Common myeloid progenitor, CD34-positive (primary cell): Measurements from ENCODE around the gene DNAJB14.

Experiments used
- CTCF ChIA-PET: fragments of 350-600 bp; sonication (Branson Sonifier 250); formaldehyde crosslinking; loops from one replicate; lab custom pipeline; 2021; ENCODE audit warnings: antibody characterized with exemption; lab: Charles Lee
- POLR2A ChIA-PET: fragments of 350-600 bp; sonication (Branson Sonifier 250); formaldehyde crosslinking; loops from one replicate; lab custom pipeline; 2021; ENCODE audit warnings: antibody characterized with exemption; lab: Charles Lee
- DNase-seq, 3 donors: peaks; one replicate each; pipeline versions ENCODE4 v3.0.0 to v3.0.0-alpha.2; 2013
- H3K27ac ChIP-seq, 2 experiments: 1 replicate in 1 of 2; 2 replicates in 1 of 2; pipeline ENCODE4 v1.7.0; 2013; ENCODE audit warnings: inconsistent platforms in 2 of 2, low read length in 2 of 2, mild to moderate bottlenecking in 2 of 2, low read depth in 1 of 2, moderate library complexity in 1 of 2; ENCODE audit not compliant: severe bottlenecking in 2 of 2, insufficient read depth in 1 of 2, poor library complexity in 1 of 2
- H3K27me3 ChIP-seq, 5 experiments: replicated peaks in 2 of 5; 1 replicate in 3 of 5; 2 replicates in 2 of 5; pipeline versions ENCODE4 v1.6.1 to v1.7.0; 2013; ENCODE audit warnings: low read length in 4 of 5, mild to moderate bottlenecking in 2 of 5, moderate library complexity in 2 of 5, inconsistent platforms in 1 of 5; ENCODE audit not compliant: insufficient read depth in 5 of 5, control insufficient read depth in 4 of 5
- H3K36me3 ChIP-seq, 4 experiments: 1 replicate in 2 of 4; 2 replicates in 2 of 4; pipeline versions ENCODE4 v1.6.1 to v1.7.0; 2013; ENCODE audit warnings: low read length in 3 of 4, control low read depth in 1 of 4, mild to moderate bottlenecking in 1 of 4; ENCODE audit not compliant: control insufficient read depth in 4 of 4, insufficient read depth in 4 of 4
- H3K4me1 ChIP-seq, 4 experiments: 1 replicate in 3 of 4; 2 replicates in 1 of 4; pipeline versions ENCODE4 v1.6.1 to v1.7.1; 2013; ENCODE audit warnings: low read length in 3 of 4, mild to moderate bottlenecking in 3 of 4, control low read depth in 1 of 4, inconsistent platforms in 1 of 4, moderate library complexity in 1 of 4; ENCODE audit not compliant: control insufficient read depth in 4 of 4, insufficient read depth in 4 of 4; ENCODE audit errors: control extremely low read depth in 1 of 4
- H3K4me3 ChIP-seq, 7 experiments: 1 replicate in 4 of 7; 2 replicates in 3 of 7; pipeline versions ENCODE4 v1.5.1 to v1.7.0; 2013; ENCODE audit warnings: mild to moderate bottlenecking in 7 of 7, low read length in 6 of 7, moderate library complexity in 6 of 7, inconsistent platforms in 2 of 7, low read depth in 2 of 7, control low read depth in 1 of 7; ENCODE audit not compliant: insufficient read depth in 4 of 7, control insufficient read depth in 1 of 7; ENCODE audit errors: extremely low read depth in 1 of 7
- H3K9me3 ChIP-seq, 5 experiments: 1 replicate in 4 of 5; 2 replicates in 1 of 5; pipeline versions ENCODE4 v1.6.1 to v1.7.1; 2013; ENCODE audit warnings: low read length in 4 of 5, mild to moderate bottlenecking in 2 of 5, inconsistent platforms in 1 of 5, low read depth in 1 of 5, moderate library complexity in 1 of 5; ENCODE audit not compliant: control insufficient read depth in 4 of 5, insufficient read depth in 2 of 5; ENCODE audit errors: control extremely low read depth in 1 of 5
- WGBS: methylation state at CpG from one replicate; pipeline ENCODE4 v1.1.5; 2013; ENCODE audit not compliant: insufficient coverage; 5-methylcytosine and 5-hydroxymethylcytosine counted together

Gene DNAJB14

GRCh38 chr4:99918656-99919055, 27.8 kb downstream of the DNAJB14 start:
- no peaks in the 10 kb centered on the region for H3K27me3 ChIP-seq
- WGBS = no CpG with 5 or more reads among the region's 2 CpGs
- peaks cover 0 to 16% (median 8%) of the 10 kb centered on the region in 5 experiments for H3K9me3 ChIP-seq
- H3K4me3 ChIP-seq = no peak overlapping the region
- ChIA-PET POLR2A (no interaction called here), CTCF (no interaction called here)
- H3K36me3 ChIP-seq = peaks cover 16 to 57% (median 26%) of the 10 kb centered on the region in 4 experiments
- H3K4me1 ChIP-seq = no peaks in the 10 kb centered on the region
- DNase-seq = no peak
- no peak overlapping the region for H3K27ac ChIP-seq

DNA sequence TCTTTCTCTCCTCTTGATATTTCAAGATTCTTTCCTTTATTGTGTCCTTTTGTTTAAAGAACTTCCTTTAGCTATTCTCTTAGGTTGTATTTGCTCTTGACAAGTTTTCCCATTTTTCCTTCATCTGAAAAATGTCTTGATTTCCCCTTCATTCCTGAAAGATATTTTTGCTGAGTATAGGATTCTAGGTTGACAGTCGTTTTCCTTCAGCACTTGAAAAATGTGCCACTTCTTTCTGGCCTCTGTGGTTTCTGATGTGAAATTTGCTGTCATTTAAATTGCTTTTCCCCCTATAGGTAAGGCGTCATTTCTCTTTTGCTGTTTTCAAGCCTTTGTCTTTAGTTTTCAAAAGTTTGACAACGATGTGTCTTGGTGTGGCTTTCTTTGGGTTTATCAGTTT, 28.8 kb downstream of the DNAJB14 start:
- Histone ChIP-seq H3K4me3 (no peak overlapping the region), H3K27me3 (no peaks in the 10 kb centered on the region), H3K9me3 (peaks cover 0 to 16% (median 8%) of the 10 kb centered on the region in 5 experiments), H3K27ac (no peak overlapping the region), H3K4me1 (no peaks in the 10 kb centered on the region), H3K36me3 (peaks cover 15 to 48% (median 24%) of the 10 kb centered on the region in 4 experiments)
- ChIA-PET POLR2A (interaction anchor here (0.6 kb wide), 1 partner anchor 16 kb away, joined by 3 read pairs; no protein-coding TSS in a partner anchor), CTCF (interaction anchor here (1.4 kb wide), 1 partner anchor 29 kb away, joined by 3 read pairs; no protein-coding TSS in a partner anchor)
- DNase-seq = no peak
- WGBS = 90% methylated on average over 2 of the region's 3 CpGs

DNA sequence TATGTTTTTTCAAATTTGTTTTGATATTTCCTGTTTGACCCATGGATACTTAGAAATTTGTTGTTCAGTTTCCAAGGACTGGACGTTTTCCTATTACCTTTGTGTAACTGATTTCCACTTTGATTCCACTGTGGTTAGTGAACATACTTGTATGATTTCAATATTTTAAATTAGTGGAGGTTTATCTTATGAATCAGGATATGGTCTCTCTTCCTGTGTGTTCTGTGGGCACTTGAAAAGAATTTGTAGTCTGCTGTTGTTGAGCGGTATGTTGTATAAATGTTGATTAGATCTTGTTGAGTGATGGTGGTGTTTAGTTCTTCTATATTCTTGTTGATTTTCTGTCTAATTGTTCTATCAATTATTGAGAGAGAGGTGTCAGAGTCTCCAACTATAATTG, 31.0 kb downstream of the DNAJB14 start:
- ChIA-PET CTCF (no interaction called here), POLR2A (no interaction called here)
- H3K36me3 ChIP-seq = peaks cover 15 to 40% (median 17%) of the 10 kb centered on the region in 4 experiments

GRCh38 chr4:99894998-99895397, 51.4 kb downstream of the DNAJB14 start:
- Histone ChIP-seq H3K4me3 (peak overlapping the region in 6 of 7 experiments; percentile 58 to 97 (median 80)), H3K36me3 (peaks cover 0 to 6% (median 1%) of the 10 kb centered on the region in 4 experiments), H3K9me3 (no peaks in the 10 kb centered on the region), H3K27ac (peak overlapping the region in 1 of 2 experiments; percentile 49), H3K4me1 (peaks cover 8 to 20% (median 16%) of the 10 kb centered on the region in 4 experiments), H3K27me3 (no peaks in the 10 kb centered on the region)
- ChIA-PET CTCF (interaction anchor here (1.7 to 3.2 kb wide), 4 partner anchors 10 to 84 kb away, joined by 3 to 14 read pairs (median 11); partner anchors contain the start of gene DNAJB14), POLR2A (interaction anchor here (0.8 to 1.9 kb wide), 2 partner anchors 52 to 56 kb away, joined by 6 to 10 read pairs; partner anchors contain the start of gene DNAJB14)
- 97% methylated on average over 15 of the region's 16 CpGs for WGBS
- no peak for DNase-seq

More for the DNA sequence above, 31.0 kb downstream of the DNAJB14 start:
- Histone ChIP-seq H3K27me3 (no peaks in the 10 kb centered on the region), H3K4me1 (no peaks in the 10 kb centered on the region), H3K4me3 (no peak overlapping the region), H3K27ac (no peak overlapping the region), H3K9me3 (peaks cover 0 to 16% (median 8%) of the 10 kb centered on the region in 5 experiments)
- no peak for DNase-seq
- WGBS = no CpG with 5 or more reads among the region's 2 CpGs

- CTCF ChIA-PET = interaction anchor here (1.6 to 3.2 kb wide), 5 partner anchors 9 to 83 kb away, joined by 3 to 14 read pairs (median 10); partner anchors contain the start of gene DNAJB14
- Histone ChIP-seq H3K4me1 (peaks cover 8 to 22% (median 16%) of the 10 kb centered on the region in 4 experiments), H3K36me3 (peaks cover 0 to 5% (median 1%) of the 10 kb centered on the region in 4 experiments), H3K27me3 (no peaks in the 10 kb centered on the region), H3K4me3 (peak within 1 kb of the TSS; percentile 74 to 97 (median 87)), H3K9me3 (no peaks in the 10 kb centered on the region), H3K27ac (peak within 1 kb of the TSS; percentile 92 to 95)
- POLR2A ChIA-PET = interaction anchor here (0.8 to 1.9 kb wide), 2 partner anchors 52 to 56 kb away, joined by 6 to 10 read pairs; partner anchors contain the start of gene DNAJB14
- peak; percentile 95 to 98 (median 96) for DNase-seq
- 0% methylated on average over 10 of the region's 40 CpGs for WGBS
Measured at GRCh38 chr4:99894161-99894997, 52.0 kb downstream of the DNAJB14 start, which contains the start of gene LAMTOR3. Gene LAMTOR3 (minus strand): TSS chr4:99894427. CDS start chr4:99893963, 464 bp downstream.

DNA sequence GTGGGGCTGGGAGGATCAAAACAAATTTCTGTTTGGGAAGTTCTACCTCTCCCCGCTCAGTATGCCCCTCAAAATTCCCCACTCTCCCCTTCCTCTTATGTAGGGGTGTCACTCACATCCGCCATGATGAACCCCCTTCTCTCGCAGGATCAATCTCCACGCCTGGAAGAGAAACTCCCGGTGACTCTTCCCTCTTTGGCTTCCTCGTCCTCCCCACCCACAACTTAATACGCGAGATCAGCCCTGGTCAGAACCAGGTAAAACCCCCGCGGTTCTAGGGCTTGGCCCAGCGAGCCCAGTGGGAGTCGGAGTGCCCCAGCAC, 52.6 kb downstream of the DNAJB14 start:
- CTCF ChIA-PET = interaction anchor here (1.6 to 3.2 kb wide), 5 partner anchors 9 to 82 kb away, joined by 3 to 14 read pairs (median 10); partner anchors contain the start of gene DNAJB14

More for the DNA sequence above, 52.6 kb downstream of the DNAJB14 start:
- POLR2A ChIA-PET = interaction anchor here (1.9 kb wide), 1 partner anchor 53 kb away, joined by 10 read pairs; the partner anchor contains the start of gene DNAJB14
- peak overlapping the region; percentile 92 to 95 for H3K27ac ChIP-seq
- no peaks in the 10 kb centered on the region for H3K27me3 ChIP-seq
- WGBS = 7% methylated on average over 4 of the region's 12 CpGs
- no peak for DNase-seq
- H3K36me3 ChIP-seq = peaks cover 0 to 7% (median 1%) of the 10 kb centered on the region in 4 experiments
- peaks cover 8 to 24% (median 16%) of the 10 kb centered on the region in 4 experiments for H3K4me1 ChIP-seq
- peak overlapping the region; percentile 74 to 97 (median 87) for H3K4me3 ChIP-seq
- H3K9me3 ChIP-seq = no peaks in the 10 kb centered on the region
